Upper lobe of right lung (tissue), 1 donor: Measurements from ENCODE around the gene CH25H. TPM values are rescaled to one million over a fixed set of nuclear protein-coding genes. Genes with fewer than 3 reads are reported as not detected.

Experiments
- ATAC-seq: fragments of 200-7000 bp; cut with Tn5 transposase; one replicate; pipeline ENCODE4 v1.9.1; 2020; ENCODE audit warnings: mild to moderate bottlenecking, moderate library complexity
- DNase-seq: peaks from one replicate; pipeline ENCODE4 v3.0.0-alpha.2; 2020
- H3K27ac ChIP-seq: fragments of 200-600 bp; one replicate; pipeline ENCODE4 v1.8.0; 2022
- H3K27me3 ChIP-seq: fragments of 200-600 bp; one replicate; pipeline ENCODE4 v1.8.0; 2022; ENCODE audit warnings: mild to moderate bottlenecking
- H3K36me3 ChIP-seq: fragments of 200-600 bp; one replicate; pipeline ENCODE4 v1.8.0; 2022
- H3K4me1 ChIP-seq: fragments of 200-600 bp; one replicate; pipeline ENCODE4 v1.8.0; 2022
- H3K4me3 ChIP-seq: fragments of 200-600 bp; one replicate; pipeline ENCODE4 v1.8.0; 2022; ENCODE audit warnings: mild to moderate bottlenecking
- H3K9me3 ChIP-seq: fragments of 200-600 bp; one replicate; pipeline ENCODE4 v1.8.0; 2022
- intact Hi-C: fragments of 100-400 bp; cut with DNase I; formaldehyde crosslinking; loops from one replicate; pipeline ENCODE4 v1.11.0; 2022
- total RNA-seq: library from RNA; stranded (reverse); fragmentation: NEBNext Ultra II Directional; extraction: Animal tissue kit (Norgen Biotek cat#: 25700); gene quantifications from one replicate; pipeline ENCODE4 v1.2.1, GENCODE V29; 2021
- TF ChIP-seq, protein P1 (sequence below): fragments of 200-600 bp; IDR thresholded peaks from one replicate; pipeline ENCODE4 v1.8.0; 2022; ENCODE audit warnings: antibody characterized with exemption
- donor health status: DM: no; HTN: yes; CAD: no; lungs with severe emphysema.

Gene CH25H
- total RNA-seq, 1 donor from 2014 or later: 7.8 TPM

- H3K27me3 ChIP-seq: no peaks in the 10 kb centered on the region
- no peak for DNase-seq
- H3K4me1 ChIP-seq: peaks cover 10% of the 10 kb centered on the region
- TF ChIP-seq, protein P1, sequence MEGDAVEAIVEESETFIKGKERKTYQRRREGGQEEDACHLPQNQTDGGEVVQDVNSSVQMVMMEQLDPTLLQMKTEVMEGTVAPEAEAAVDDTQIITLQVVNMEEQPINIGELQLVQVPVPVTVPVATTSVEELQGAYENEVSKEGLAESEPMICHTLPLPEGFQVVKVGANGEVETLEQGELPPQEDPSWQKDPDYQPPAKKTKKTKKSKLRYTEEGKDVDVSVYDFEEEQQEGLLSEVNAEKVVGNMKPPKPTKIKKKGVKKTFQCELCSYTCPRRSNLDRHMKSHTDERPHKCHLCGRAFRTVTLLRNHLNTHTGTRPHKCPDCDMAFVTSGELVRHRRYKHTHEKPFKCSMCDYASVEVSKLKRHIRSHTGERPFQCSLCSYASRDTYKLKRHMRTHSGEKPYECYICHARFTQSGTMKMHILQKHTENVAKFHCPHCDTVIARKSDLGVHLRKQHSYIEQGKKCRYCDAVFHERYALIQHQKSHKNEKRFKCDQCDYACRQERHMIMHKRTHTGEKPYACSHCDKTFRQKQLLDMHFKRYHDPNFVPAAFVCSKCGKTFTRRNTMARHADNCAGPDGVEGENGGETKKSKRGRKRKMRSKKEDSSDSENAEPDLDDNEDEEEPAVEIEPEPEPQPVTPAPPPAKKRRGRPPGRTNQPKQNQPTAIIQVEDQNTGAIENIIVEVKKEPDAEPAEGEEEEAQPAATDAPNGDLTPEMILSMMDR: peak; percentile 84
- H3K36me3 ChIP-seq: peaks cover 32% of the 10 kb centered on the region
- intact Hi-C loops: loop anchor here (10.0 kb wide), 2 partner anchors 283 to 383 kb away; no protein-coding TSS in a partner anchor
- no peaks in the 10 kb centered on the region for H3K9me3 ChIP-seq
- ATAC-seq: peak; percentile 61
- H3K27ac ChIP-seq: no peak overlapping the region
- no peak overlapping the region for H3K4me3 ChIP-seq
These were observed 10.2 kb upstream of the CH25H start for GRCh38 chr10:89217057-89217990.

- H3K27ac ChIP-seq: no peak overlapping the region
- H3K36me3 ChIP-seq: peaks cover 25% of the 10 kb centered on the region
- ATAC-seq: no peak
- no peak overlapping the region for H3K4me3 ChIP-seq
- peaks cover 10% of the 10 kb centered on the region for H3K4me1 ChIP-seq
- TF ChIP-seq, protein P1: no peak
- intact Hi-C loops: loop anchor here (10.0 kb wide), 2 partner anchors 281 to 381 kb away; no protein-coding TSS in a partner anchor
- DNase-seq: no peak
- no peaks in the 10 kb centered on the region for H3K27me3 ChIP-seq
- no peaks in the 10 kb centered on the region for H3K9me3 ChIP-seq
These were observed 8.9 kb upstream of the CH25H start for GRCh38 chr10:89216056-89216455.

GRCh38 chr10:89215511-89215910, 8.4 kb upstream of the CH25H start:
- Histone ChIP-seq H3K36me3 (peaks cover 25% of the 10 kb centered on the region), H3K9me3 (no peaks in the 10 kb centered on the region), H3K27ac (no peak overlapping the region), H3K4me1 (peaks cover 10% of the 10 kb centered on the region), H3K4me3 (no peak overlapping the region), H3K27me3 (no peaks in the 10 kb centered on the region)
- no peak for ATAC-seq
- TF ChIP-seq, protein P1: no peak
- intact Hi-C loops: loop anchor here (10.0 kb wide), 2 partner anchors 281 to 381 kb away; no protein-coding TSS in a partner anchor
- DNase-seq: no peak

DNA sequence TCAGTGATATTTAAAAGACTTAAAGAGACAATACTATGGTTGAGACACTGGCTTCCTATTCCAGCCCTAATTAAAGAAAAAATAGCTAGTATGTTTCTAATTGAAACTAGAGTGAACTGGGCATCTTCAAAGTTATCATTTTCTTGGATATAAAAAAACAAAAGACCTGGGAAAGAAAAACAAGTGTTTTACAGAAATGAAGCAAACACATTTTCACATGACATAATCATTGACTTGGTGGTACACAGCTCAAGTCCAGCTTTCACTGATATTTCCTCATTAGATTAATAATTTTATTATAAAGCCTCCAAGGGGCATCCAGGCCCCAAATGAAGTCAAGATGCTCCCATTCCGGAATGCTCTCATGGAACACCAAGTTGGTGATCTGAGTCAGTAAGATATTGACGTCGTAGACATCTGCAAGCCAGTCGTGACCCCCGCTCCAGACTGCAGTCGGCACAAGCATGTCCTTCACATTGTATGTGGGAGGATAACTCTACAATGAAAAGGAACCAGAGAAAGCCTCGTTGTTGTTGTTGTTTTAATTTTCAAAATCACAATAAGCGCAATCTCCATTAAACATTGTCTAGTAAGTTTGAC, 7.5 kb upstream of the CH25H start:
- Histone ChIP-seq H3K36me3 (peaks cover 25% of the 10 kb centered on the region), H3K27me3 (no peaks in the 10 kb centered on the region), H3K4me3 (no peak overlapping the region), H3K4me1 (peaks cover 10% of the 10 kb centered on the region), H3K27ac (no peak overlapping the region), H3K9me3 (no peaks in the 10 kb centered on the region)
- TF ChIP-seq, protein P1: no peak
- no peak for DNase-seq
- ATAC-seq: no peak
- intact Hi-C loops: loop anchor here (5.0 to 10.0 kb wide), 3 partner anchors 182 to 380 kb away; no protein-coding TSS in a partner anchor

GRCh38 chr10:89213191-89213808, 6.2 kb upstream of the CH25H start:
- no peaks in the 10 kb centered on the region for H3K9me3 ChIP-seq
- H3K4me1 ChIP-seq: peaks cover 12% of the 10 kb centered on the region
- DNase-seq: no peak
- TF ChIP-seq, protein P1: peak; percentile 68
- H3K27ac ChIP-seq: no peak overlapping the region
- no peak overlapping the region for H3K4me3 ChIP-seq
- peaks cover 25% of the 10 kb centered on the region for H3K36me3 ChIP-seq
- ATAC-seq: peak; percentile 81
- intact Hi-C loops: loop anchor here (5.0 to 10.0 kb wide), 3 partner anchors 181 to 378 kb away; no protein-coding TSS in a partner anchor
- H3K27me3 ChIP-seq: peaks cover 1% of the 10 kb centered on the region
